ENCODE data around the gene ERVH48-1.

DNA sequence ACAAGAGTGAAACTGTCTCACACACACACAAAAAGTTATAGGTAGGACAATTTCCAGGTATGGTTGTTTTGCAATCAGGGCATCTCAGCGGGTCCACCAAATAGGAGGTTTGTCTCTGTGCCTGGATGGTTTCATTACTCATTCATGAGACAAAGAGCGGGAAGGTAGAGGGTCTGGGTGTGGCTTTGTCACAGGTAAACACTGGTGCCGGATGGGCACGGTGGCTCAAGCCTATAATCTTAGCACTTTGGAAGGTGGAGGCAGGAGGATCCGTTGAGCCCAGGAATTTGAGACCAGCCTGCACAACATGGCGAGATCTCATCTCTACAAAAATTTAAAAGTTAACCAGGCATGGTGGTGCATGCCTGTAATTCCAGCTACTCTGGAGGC lies 16.3 kb upstream of the ERVH48-1 start:
- TF ChIP-seq POLR2AphosphoS5 (IDR thresholded peaks at IDR 0.05; ENCODE audit: low read depth, low read length) (no peak), TAF1 (IDR thresholded peaks at IDR 0.05; ENCODE audit: borderline replicate concordance, insufficient read depth, low read length) (no peak), SIN3A (IDR thresholded peaks at IDR 0.05; ENCODE audit: borderline replicate concordance, insufficient read depth, low read length) (no peak), FOXP2 (optimal IDR thresholded peaks at IDR 0.05; ENCODE audit: borderline replicate concordance, extremely low read depth, extremely low read length, insufficient read depth) (no peak)
- TF ChIP-seq, protein P1, sequence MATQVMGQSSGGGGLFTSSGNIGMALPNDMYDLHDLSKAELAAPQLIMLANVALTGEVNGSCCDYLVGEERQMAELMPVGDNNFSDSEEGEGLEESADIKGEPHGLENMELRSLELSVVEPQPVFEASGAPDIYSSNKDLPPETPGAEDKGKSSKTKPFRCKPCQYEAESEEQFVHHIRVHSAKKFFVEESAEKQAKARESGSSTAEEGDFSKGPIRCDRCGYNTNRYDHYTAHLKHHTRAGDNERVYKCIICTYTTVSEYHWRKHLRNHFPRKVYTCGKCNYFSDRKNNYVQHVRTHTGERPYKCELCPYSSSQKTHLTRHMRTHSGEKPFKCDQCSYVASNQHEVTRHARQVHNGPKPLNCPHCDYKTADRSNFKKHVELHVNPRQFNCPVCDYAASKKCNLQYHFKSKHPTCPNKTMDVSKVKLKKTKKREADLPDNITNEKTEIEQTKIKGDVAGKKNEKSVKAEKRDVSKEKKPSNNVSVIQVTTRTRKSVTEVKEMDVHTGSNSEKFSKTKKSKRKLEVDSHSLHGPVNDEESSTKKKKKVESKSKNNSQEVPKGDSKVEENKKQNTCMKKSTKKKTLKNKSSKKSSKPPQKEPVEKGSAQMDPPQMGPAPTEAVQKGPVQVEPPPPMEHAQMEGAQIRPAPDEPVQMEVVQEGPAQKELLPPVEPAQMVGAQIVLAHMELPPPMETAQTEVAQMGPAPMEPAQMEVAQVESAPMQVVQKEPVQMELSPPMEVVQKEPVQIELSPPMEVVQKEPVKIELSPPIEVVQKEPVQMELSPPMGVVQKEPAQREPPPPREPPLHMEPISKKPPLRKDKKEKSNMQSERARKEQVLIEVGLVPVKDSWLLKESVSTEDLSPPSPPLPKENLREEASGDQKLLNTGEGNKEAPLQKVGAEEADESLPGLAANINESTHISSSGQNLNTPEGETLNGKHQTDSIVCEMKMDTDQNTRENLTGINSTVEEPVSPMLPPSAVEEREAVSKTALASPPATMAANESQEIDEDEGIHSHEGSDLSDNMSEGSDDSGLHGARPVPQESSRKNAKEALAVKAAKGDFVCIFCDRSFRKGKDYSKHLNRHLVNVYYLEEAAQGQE (IDR thresholded peaks at IDR 0.05; ENCODE audit: insufficient read depth in 1 of 2, low read depth in 2 of 2, low read length in 2 of 2) = no peak
